Stimulated activated CD4-positive, alpha-beta T cell treated with anti-CD3 and anti-CD28 coated beads, Interleukin-1b, Interleukin-23, amount 100 ng/mL, for 1 hour (primary cell): Measurements from ENCODE around the gene CBARP.
A peak's percentile ranks its signal among the peaks of the same experiment; 100 is the strongest.

Experiments
- DNase-seq, 2 donors: peaks; one replicate each; pipeline ENCODE4 v3.0.0-alpha.2; 2020; ENCODE audit warnings: low read depth in 2 of 2

CBARP gene

GRCh38 chr19:1265615-1266128, 27.9 kb upstream of the CBARP start:
- no peak for DNase-seq

- DNase-seq = no peak
Observed at GRCh38 chr19:1264801-1265614, 27.2 kb upstream of the CBARP start.

- no peak for DNase-seq
Observed at GRCh38 chr19:1263188-1263587, 25.4 kb upstream of the CBARP start.

GRCh38 chr19:1262623-1263123, 24.9 kb upstream of the CBARP start:
- no peak for DNase-seq

- DNase-seq = no peak
Observed at GRCh38 chr19:1261798-1262622, 24.2 kb upstream of the CBARP start.

GRCh38 chr19:1261538-1261797, 23.7 kb upstream of the CBARP start:
- DNase-seq = no peak

GRCh38 chr19:1260749-1261537, 23.1 kb upstream of the CBARP start:
- DNase-seq = peak; percentile 90 to 98

- DNase-seq = no peak
Observed at GRCh38 chr19:1259876-1260748, 22.3 kb upstream of the CBARP start.

- DNase-seq = no peak
Observed at GRCh38 chr19:1259206-1259875, 21.5 kb upstream of the CBARP start.

GRCh38 chr19:1258707-1259205, 21.0 kb upstream of the CBARP start:
- DNase-seq = no peak

GRCh38 chr19:1258163-1258492, 20.3 kb upstream of the CBARP start:
- DNase-seq = no peak

GRCh38 chr19:1257475-1258162, 19.8 kb upstream of the CBARP start:
- DNase-seq = no peak

GRCh38 chr19:1256646-1257474, 19.1 kb upstream of the CBARP start:
- DNase-seq = no peak

- DNase-seq = no peak
Observed at GRCh38 chr19:1255186-1256161, 17.7 kb upstream of the CBARP start.

- no peak for DNase-seq
Observed at GRCh38 chr19:1254530-1255185, 16.9 kb upstream of the CBARP start.

- DNase-seq = no peak
Observed at GRCh38 chr19:1254081-1254527, 16.3 kb upstream of the CBARP start.

GRCh38 chr19:1253514-1254080, 15.8 kb upstream of the CBARP start:
- no peak for DNase-seq
